Bronchial epithelial cell (primary cell): Measurements from ENCODE around the gene FNDC11. TPM values are rescaled to one million over a fixed set of nuclear protein-coding genes. Genes with fewer than 3 reads are reported as not detected.
A peak's percentile ranks its signal among the peaks of the same experiment; 100 is the strongest.

Source experiments
- DNase-seq: peaks from one replicate; pipeline ENCODE4 v3.0.0-alpha.2; 2010; ENCODE audit warnings: low read depth
- FAIRE-seq: peaks from 2 replicates; lab custom pipeline; 2011; peaks lifted over from hg19 to GRCh38; lab: Jason Lieb, UNC
- H3K27me3 ChIP-seq: 2 replicates; pipeline ENCODE4 v1.5.1; 2011; ENCODE audit warnings: low read length; ENCODE audit not compliant: control insufficient read depth, insufficient read depth
- H3K36me3 ChIP-seq: 2 replicates; pipeline ENCODE4 v1.5.1; 2011; ENCODE audit warnings: low read length; ENCODE audit not compliant: control insufficient read depth, insufficient read depth
- H3K4me3 ChIP-seq: 2 replicates; pipeline ENCODE4 v1.5.1; 2011; ENCODE audit warnings: mild to moderate bottlenecking, low read depth, low read length, control low read depth
- CTCF ChIP-seq: IDR thresholded peaks from 2 replicates; pipeline ENCODE4 v1.5.1; 2011; ENCODE audit warnings: mild to moderate bottlenecking, moderate library complexity, low read length, control low read depth, inconsistent platforms; ENCODE audit not compliant: insufficient read depth, severe bottlenecking
- total RNA-seq: library from RNA; depleted of rRNA; stranded (reverse); fragments of >200 nt; gene quantifications from 2 replicates; pipeline ENCODE4 v1.2.1, GENCODE V29; 2014

The FNDC11 gene
- total RNA-seq, 1 donor from 2014 or later: 0.26 TPM

GRCh38 chr20:63529180-63529860 is 24.6 kb upstream of the FNDC11 start:
- no peak for DNase-seq
- Histone ChIP-seq H3K36me3 (no peaks in the 10 kb centered on the region), H3K4me3 (no peak overlapping the region), H3K27me3 (no peaks in the 10 kb centered on the region)
- TF ChIP-seq CTCF: no peak
- no peak for FAIRE-seq

- Histone ChIP-seq H3K36me3 (peaks cover 1% of the 10 kb centered on the region), H3K4me3 (no peak overlapping the region), H3K27me3 (no peaks in the 10 kb centered on the region)
- TF ChIP-seq CTCF: no peak
- FAIRE-seq (no peak), DNase-seq (no peak)
Measured at GRCh38 chr20:63529861-63530787, 23.8 kb upstream of the FNDC11 start.

GRCh38 chr20:63530788-63531160 is 23.2 kb upstream of the FNDC11 start:
- Histone ChIP-seq H3K4me3 (no peak overlapping the region), H3K36me3 (peaks cover 1% of the 10 kb centered on the region), H3K27me3 (no peaks in the 10 kb centered on the region)
- DNase-seq (no peak), FAIRE-seq (no peak)
- TF ChIP-seq CTCF: no peak

GRCh38 chr20:63531686-63532448 is 22.1 kb upstream of the FNDC11 start:
- H3K36me3 ChIP-seq: peaks cover 1% of the 10 kb centered on the region
- DNase-seq: no peak
- H3K27me3 ChIP-seq: no peaks in the 10 kb centered on the region
- H3K4me3 ChIP-seq: no peak overlapping the region
- peak; percentile 99 for FAIRE-seq
- TF ChIP-seq CTCF: no peak

GRCh38 chr20:63532449-63532971 is 21.4 kb upstream of the FNDC11 start:
- Histone ChIP-seq H3K36me3 (peaks cover 1% of the 10 kb centered on the region), H3K27me3 (no peaks in the 10 kb centered on the region), H3K4me3 (no peak overlapping the region)
- no peak for TF ChIP-seq CTCF
- peak; percentile 13 for FAIRE-seq
- DNase-seq: no peak
